B cell (primary cell): ENCODE data around the gene PIAS3. TPM values are rescaled to one million over a fixed set of nuclear protein-coding genes. Genes with fewer than 3 reads are reported as not detected.

ENCODE experiments used
- ATAC-seq: fragments of 200-7000 bp; cut with Tn5 transposase; one replicate; pipeline ENCODE4 v1.10.0; 2021; ENCODE audit warnings: low read depth, mild to moderate bottlenecking, moderate number of reproducible peaks, moderate library complexity
- CTCF ChIA-PET: fragments of 350-600 bp; sonication (Branson Sonifier 250); formaldehyde crosslinking; loops from one replicate; lab custom pipeline; 2021; ENCODE audit warnings: antibody characterized with exemption, inconsistent platforms; lab: Charles Lee
- POLR2A ChIA-PET: fragments of 350-600 bp; sonication (Branson Sonifier 250); formaldehyde crosslinking; loops from one replicate; lab custom pipeline; 2021; ENCODE audit warnings: antibody characterized with exemption; lab: Charles Lee
- DNase-seq: peaks from one replicate; pipeline ENCODE4 v3.0.0; 2013
- H2AFZ ChIP-seq: 2 replicates; pipeline ENCODE4 v1.6.1; 2012; ENCODE audit warnings: mild to moderate bottlenecking, low read depth, low read length; ENCODE audit not compliant: insufficient read depth, poor library complexity, severe bottlenecking
- H3K27ac ChIP-seq, 2 donors: 1 replicate in 1 of 2; 2 replicates in 1 of 2; pipeline ENCODE4 v1.5.1; 2012 to 2013; ENCODE audit warnings: low read length in 2 of 2, mild to moderate bottlenecking in 2 of 2, moderate library complexity in 1 of 2
- H3K27me3 ChIP-seq, 4 experiments: fragments of 200-600 bp in 1 of 4; sonication (generic) in 1 of 4; replicated peaks in 1 of 4; 1 replicate in 2 of 4; 2 replicates in 2 of 4; pipeline versions ENCODE4 v1.6.1 to v1.7.0; 2013 to 2016; ENCODE audit warnings: low read length in 3 of 4, mild to moderate bottlenecking in 2 of 4, mixed read lengths in 1 of 4, moderate library complexity in 1 of 4; ENCODE audit not compliant: insufficient read depth in 4 of 4, control insufficient read depth in 3 of 4; ENCODE audit errors: control extremely low read depth in 1 of 4
- H3K36me3 ChIP-seq, 2 experiments: replicated peaks in 1 of 2; 1 replicate in 1 of 2; 2 replicates in 1 of 2; pipeline versions ENCODE4 v1.6.1 to v1.7.1; 2013; ENCODE audit warnings: low read length in 1 of 2; ENCODE audit not compliant: insufficient read depth in 2 of 2, control insufficient read depth in 1 of 2; ENCODE audit errors: control extremely low read depth in 1 of 2, extremely low read depth in 1 of 2
- H3K4me1 ChIP-seq, 2 donors: fragments of 200-600 bp in 1 of 2; sonication (generic) in 1 of 2; 1 replicate in 1 of 2; 2 replicates in 1 of 2; pipeline versions ENCODE4 v1.5.1 to v1.6.1; 2013 to 2017; ENCODE audit warnings: low read length in 2 of 2; ENCODE audit not compliant: control insufficient read depth in 2 of 2, insufficient read depth in 2 of 2
- H3K4me2 ChIP-seq: replicated peaks from 2 replicates; pipeline ENCODE3; 2012; ENCODE audit warnings: mild to moderate bottlenecking, low read depth, low read length; ENCODE audit not compliant: poor library complexity, severe bottlenecking
- H3K4me3 ChIP-seq, 5 experiments: fragments of 200-600 bp in 1 of 5; sonication (generic) in 1 of 5; 1 replicate in 3 of 5; 2 replicates in 2 of 5; pipeline versions ENCODE4 v1.5.1 to v1.7.0; 2011 to 2016; ENCODE audit warnings: low read length in 4 of 5, mild to moderate bottlenecking in 4 of 5, low read depth in 2 of 5, control low read depth in 1 of 5, moderate library complexity in 1 of 5; ENCODE audit not compliant: insufficient read depth in 1 of 5; ENCODE audit errors: control extremely low read depth in 1 of 5, extremely low read depth in 1 of 5
- H3K79me2 ChIP-seq: fragments of 200-600 bp; sonication (generic); one replicate; pipeline ENCODE4 v1.6.0; 2016; ENCODE audit warnings: low read length; ENCODE audit not compliant: control insufficient read depth, insufficient read depth
- H3K9ac ChIP-seq: fragments of 200-600 bp; sonication (generic); 2 replicates; pipeline ENCODE4 v1.6.1; 2017; ENCODE audit warnings: mild to moderate bottlenecking, low read length, moderate library complexity
- H3K9me3 ChIP-seq, 3 donors: one replicate each; pipeline versions ENCODE4 v1.6.1 to v1.7.1; 2013; ENCODE audit warnings: low read length in 2 of 3; ENCODE audit not compliant: control insufficient read depth in 2 of 3, insufficient read depth in 1 of 3; ENCODE audit errors: control extremely low read depth in 1 of 3
- H4K20me1 ChIP-seq: 2 replicates; pipeline ENCODE4 v1.6.0; 2012; ENCODE audit warnings: mild to moderate bottlenecking, low read length; ENCODE audit not compliant: insufficient read depth, control insufficient read depth, poor library complexity, severe bottlenecking
- H3K27ac Mint-ChIP-seq: one replicate; pipeline ENCODE4 v1.8.0; 2021; ENCODE audit warnings: mixed read lengths
- H3K27me3 Mint-ChIP-seq: one replicate; pipeline ENCODE4 v1.8.0; 2021; ENCODE audit warnings: mixed read lengths
- H3K4me1 Mint-ChIP-seq: one replicate; pipeline ENCODE4 v1.8.0; 2021; ENCODE audit warnings: mixed read lengths
- H3K4me3 Mint-ChIP-seq: one replicate; pipeline ENCODE4 v1.8.0; 2021; ENCODE audit warnings: mixed read lengths
- H3K9me3 Mint-ChIP-seq: one replicate; pipeline ENCODE4 v1.8.0; 2022; ENCODE audit warnings: mixed read lengths; ENCODE audit not compliant: insufficient read depth
- EZH2 ChIP-seq: IDR thresholded peaks from 2 replicates; pipeline ENCODE4 v1.6.1; 2012; ENCODE audit warnings: borderline replicate concordance, low read depth, mild to moderate bottlenecking, moderate library complexity, low read length; ENCODE audit not compliant: insufficient read depth, poor library complexity, severe bottlenecking
- WGBS: methylation state at CpG from one replicate; pipeline ENCODE4 v1.1.5; 2013; ENCODE audit warnings: missing lambda C conversion rate; ENCODE audit not compliant: insufficient coverage; 5-methylcytosine and 5-hydroxymethylcytosine counted together
- intact Hi-C: fragments of 100-400 bp; cut with micrococcal nuclease; formaldehyde crosslinking; loops from one replicate; pipeline ENCODE4 v1.10.0; 2022
- polyA plus RNA-seq: library from polyadenylated mRNA; depleted of rRNA; stranded (reverse); fragments of >200 nt; gene quantifications from 2 replicates; pipeline ENCODE4 v1.2.3, GENCODE V29; 2012
- total RNA-seq, 2 donors: library from RNA; stranded (reverse); fragments of 120-200 nt in 1 of 2; gene quantifications; 1 replicate in 1 of 2; 2 replicates in 1 of 2; pipeline versions ENCODE4 v1.2.3 to v1.2.4, GENCODE V29; 2013 to 2022
- TF ChIP-seq, protein P1 (sequence below): fragments of 200-600 bp; IDR thresholded peaks from one replicate; pipeline ENCODE4 v1.8.0; 2022; ENCODE audit warnings: antibody characterized with exemption, mild to moderate bottlenecking

The PIAS3 gene
- total and polyA plus RNA-seq, 2 donors (not counting 1 experiment from before 2014, with no cell fraction given): 23.2 to 45.0 TPM

DNA sequence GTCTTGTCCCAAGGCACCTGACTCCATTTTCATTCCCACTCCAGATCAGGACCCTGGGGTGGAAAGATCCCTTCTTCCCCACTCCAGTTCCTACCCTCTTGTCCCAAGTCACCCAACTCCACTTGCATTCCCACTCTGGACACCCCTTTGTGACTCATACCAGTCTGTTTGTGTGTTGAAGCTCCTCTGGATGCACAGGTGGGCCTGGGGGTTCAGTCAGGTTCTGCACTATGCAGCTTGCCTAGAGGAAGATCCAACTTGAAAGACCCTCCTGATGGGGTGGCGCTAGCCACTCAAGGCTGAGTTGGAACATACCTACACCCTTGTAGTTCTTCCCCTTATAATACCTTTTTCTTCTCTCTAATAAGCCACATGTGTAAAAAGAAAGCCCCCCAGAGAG, 36.6 kb upstream of the PIAS3 start:
- Histone ChIP-seq H3K9me3 (no peaks in the 10 kb centered on the region), H4K20me1 (no peaks in the 10 kb centered on the region), H3K79me2 (no peaks in the 10 kb centered on the region), H3K4me3 (no peak overlapping the region), H3K27ac (no peak overlapping the region), H3K36me3 (no peaks in the 10 kb centered on the region), H3K4me1 (no peaks in the 10 kb centered on the region), H3K9ac (no peak overlapping the region), H3K27me3 (no peaks in the 10 kb centered on the region), H2AFZ (no peak overlapping the region), H3K4me2 (no peak overlapping the region)
- intact Hi-C loops: no loop called here
- no peak for ATAC-seq
- no peak for DNase-seq
- Mint-ChIP-seq H3K27ac (no peak overlapping the region), H3K4me1 (no peaks in the 10 kb centered on the region), H3K27me3 (no peaks in the 10 kb centered on the region), H3K4me3 (no peak overlapping the region), H3K9me3 (no peaks in the 10 kb centered on the region)
- CTCF ChIA-PET: interaction anchor here (0.8 to 2.1 kb wide), 5 partner anchors 11 to 122 kb away, joined by 3 to 9 read pairs (median 3); no protein-coding TSS in a partner anchor
- TF ChIP-seq EZH2: no peak
- POLR2A ChIA-PET: no interaction called here
- WGBS: 100% methylated on average over 1 of the region's 1 CpG

DNA sequence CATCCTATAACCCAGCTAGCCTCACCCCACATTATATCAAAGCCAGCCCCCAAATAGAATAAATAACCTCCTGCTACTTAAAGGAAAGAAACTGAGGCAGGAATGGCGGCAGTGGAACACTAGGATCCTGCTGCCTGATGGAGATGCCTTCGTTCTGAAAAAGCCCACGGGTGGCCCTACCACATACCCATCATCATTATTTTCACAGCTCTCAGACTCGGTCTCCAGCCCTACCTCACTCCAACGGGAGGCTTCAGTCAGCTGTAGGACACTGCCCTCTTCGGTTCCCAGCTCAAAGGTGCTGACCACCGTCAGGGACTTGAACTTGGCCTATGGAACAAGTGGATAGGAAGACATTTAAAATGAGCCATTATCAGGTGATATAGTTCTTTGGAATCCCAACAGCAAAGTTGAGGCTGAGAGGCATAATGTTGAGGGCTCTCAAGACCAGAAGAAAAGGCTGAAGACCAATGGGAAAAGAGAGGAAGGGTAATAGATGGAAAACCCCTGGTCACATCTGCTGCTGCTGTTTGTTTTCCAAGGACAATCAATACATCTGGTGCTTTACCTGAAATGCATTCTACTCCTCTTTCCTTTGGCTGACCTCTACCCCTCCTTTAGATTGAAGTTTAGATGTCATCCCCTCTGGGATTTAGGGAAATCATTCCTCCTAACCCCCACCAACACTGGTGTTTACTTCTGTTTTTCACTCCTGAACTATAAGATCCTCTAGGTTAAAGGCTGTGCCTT, 34.6 kb upstream of the PIAS3 start:
- DNase-seq (no peak), ATAC-seq (no peak)
- H3K27me3 Mint-ChIP-seq: no peaks in the 10 kb centered on the region
- H3K36me3 ChIP-seq: no peaks in the 10 kb centered on the region
- no peaks in the 10 kb centered on the region for H3K9me3 Mint-ChIP-seq
- H3K27ac ChIP-seq: no peak overlapping the region
- no peak overlapping the region for H2AFZ ChIP-seq
- H3K4me3 ChIP-seq: no peak overlapping the region
- no peak overlapping the region for H3K4me3 Mint-ChIP-seq
- H3K4me1 ChIP-seq: no peaks in the 10 kb centered on the region
- H3K9ac ChIP-seq: no peak overlapping the region
- no peaks in the 10 kb centered on the region for H3K4me1 Mint-ChIP-seq
- ChIA-PET CTCF (interaction anchor here (0.6 to 3.9 kb wide), 14 partner anchors 10 to 128 kb away, joined by 3 to 41 read pairs (median 6); partner anchors contain the start of genes HJV, ITGA10, NUDT17 and RBM8A), POLR2A (no interaction called here)
- WGBS: 100% methylated on average over 6 of the region's 7 CpGs
- no peaks in the 10 kb centered on the region for H3K9me3 ChIP-seq
- intact Hi-C loops: no loop called here
- H3K79me2 ChIP-seq: no peaks in the 10 kb centered on the region
- H4K20me1 ChIP-seq: no peaks in the 10 kb centered on the region
- TF ChIP-seq EZH2: no peak
- TF ChIP-seq, protein P1, sequence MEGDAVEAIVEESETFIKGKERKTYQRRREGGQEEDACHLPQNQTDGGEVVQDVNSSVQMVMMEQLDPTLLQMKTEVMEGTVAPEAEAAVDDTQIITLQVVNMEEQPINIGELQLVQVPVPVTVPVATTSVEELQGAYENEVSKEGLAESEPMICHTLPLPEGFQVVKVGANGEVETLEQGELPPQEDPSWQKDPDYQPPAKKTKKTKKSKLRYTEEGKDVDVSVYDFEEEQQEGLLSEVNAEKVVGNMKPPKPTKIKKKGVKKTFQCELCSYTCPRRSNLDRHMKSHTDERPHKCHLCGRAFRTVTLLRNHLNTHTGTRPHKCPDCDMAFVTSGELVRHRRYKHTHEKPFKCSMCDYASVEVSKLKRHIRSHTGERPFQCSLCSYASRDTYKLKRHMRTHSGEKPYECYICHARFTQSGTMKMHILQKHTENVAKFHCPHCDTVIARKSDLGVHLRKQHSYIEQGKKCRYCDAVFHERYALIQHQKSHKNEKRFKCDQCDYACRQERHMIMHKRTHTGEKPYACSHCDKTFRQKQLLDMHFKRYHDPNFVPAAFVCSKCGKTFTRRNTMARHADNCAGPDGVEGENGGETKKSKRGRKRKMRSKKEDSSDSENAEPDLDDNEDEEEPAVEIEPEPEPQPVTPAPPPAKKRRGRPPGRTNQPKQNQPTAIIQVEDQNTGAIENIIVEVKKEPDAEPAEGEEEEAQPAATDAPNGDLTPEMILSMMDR: no peak
- H3K27ac Mint-ChIP-seq: no peak overlapping the region
- H3K4me2 ChIP-seq: no peak overlapping the region
- H3K27me3 ChIP-seq: no peaks in the 10 kb centered on the region
